GM21737 (cell line): ENCODE results near the gene ZBTB43.
"Not testable (repeated sequence)": the region's sequence is repeated elsewhere in the genome, so short reads cannot be mapped to it uniquely, and the experiment has no call there.

ENCODE experiments used
- ATAC-seq: cut with Tn5 transposase; IDR thresholded peaks from one replicate; pipeline ENCODE4 v1.9.1; 2021; ENCODE audit warnings: mild to moderate bottlenecking, moderate library complexity; ENCODE audit not compliant: unreplicated experiment

Gene ZBTB43

DNA sequence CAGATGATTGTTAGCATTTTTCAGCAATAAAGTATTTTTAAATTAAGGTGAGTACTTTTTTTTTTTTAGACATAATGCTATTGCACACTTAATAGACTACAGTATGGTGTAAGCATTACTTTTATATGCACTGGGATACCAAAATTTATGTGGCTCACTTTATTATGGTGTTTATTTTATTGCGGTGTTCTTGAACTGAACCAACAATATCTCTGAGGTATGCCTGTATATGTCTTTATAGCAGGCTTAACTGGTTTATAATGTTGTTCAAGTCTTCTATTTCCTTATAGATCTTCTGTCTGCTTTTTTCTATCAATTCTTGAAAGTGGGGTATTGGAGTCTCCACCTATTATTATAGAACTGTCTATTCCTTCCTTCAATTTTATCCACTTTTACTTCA is 18.0 kb downstream of the ZBTB43 start:
- no peak for ATAC-seq

DNA sequence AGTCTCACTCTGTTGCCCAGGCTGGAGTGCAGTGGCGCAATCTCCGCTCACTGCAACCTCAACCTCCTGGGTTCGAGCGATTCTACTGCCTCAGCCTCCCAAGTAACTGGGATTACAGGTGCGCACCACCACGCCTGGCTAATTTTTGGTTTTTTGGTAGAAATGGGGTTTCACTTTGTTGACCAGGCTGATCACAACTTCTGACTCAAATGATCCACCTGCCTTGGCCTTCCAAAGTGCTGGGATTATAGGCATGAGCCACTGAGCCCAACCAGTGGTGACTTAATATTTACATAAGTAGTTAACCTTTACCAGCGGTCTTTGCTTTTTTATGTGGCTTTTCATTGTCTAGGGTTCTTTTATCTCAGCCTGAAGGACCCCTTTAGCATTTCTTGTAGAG is 19.2 kb downstream of the ZBTB43 start:
- not testable (repeated sequence) for ATAC-seq

DNA sequence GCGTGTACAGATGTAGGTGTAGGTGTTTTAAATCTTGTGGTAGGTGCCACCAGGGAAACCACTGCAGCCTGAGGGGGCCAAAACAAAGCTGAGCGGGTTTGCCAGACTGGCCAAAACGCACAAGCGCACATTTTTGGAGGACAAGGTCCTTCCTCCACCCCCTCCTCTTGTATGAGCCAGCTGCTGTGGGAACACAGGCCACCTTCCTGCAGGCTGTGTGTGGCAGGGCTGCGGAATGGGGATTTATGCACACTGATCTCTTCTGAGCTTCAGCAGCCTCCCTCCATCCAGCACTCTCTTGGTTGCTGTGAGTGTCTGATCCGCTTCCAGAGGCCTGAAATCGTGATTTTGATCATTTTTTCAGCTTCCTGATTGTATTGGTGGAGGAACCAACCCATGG is 22.4 kb downstream of the ZBTB43 start:
- ATAC-seq = no peak

DNA sequence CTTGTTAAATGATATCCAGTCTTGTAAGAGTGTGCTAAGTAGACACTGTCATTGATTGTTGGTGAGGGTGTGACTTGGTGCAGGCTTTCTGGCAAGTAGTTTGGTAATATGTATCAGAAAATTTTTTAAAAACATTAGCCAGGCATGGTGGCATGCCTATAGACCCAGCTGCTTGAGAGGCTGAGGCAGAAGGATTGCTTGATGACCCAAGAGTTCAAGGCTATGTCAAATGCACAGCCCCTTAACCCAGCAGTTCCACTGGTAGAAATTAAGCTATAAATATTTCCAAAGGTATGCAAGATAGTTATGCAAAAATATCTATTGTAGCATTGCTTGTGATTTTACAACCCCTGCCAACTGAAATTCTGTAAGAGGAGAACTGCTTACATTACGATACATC is 24.2 kb downstream of the ZBTB43 start:
- ATAC-seq = no peak

DNA sequence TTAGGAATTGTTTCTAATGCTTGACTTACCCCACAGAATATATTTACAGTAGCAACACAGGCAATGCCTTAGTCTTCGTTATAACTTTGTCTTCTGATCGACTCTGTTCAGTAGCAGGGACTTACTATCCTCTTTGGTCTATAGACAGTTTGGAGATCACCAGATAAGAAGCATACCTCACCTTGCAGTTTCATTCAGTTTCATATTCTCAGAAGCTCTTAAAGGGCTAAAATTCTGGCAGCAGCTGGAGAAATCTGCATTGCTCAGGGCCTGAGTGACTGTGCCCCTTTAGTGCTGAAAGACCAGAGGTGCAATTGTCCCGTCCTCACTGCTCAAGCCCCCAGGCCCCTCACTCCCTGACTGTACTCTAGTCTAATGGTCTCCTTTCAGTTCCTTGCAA is 26.0 kb downstream of the ZBTB43 start:
- ATAC-seq = no peak

DNA sequence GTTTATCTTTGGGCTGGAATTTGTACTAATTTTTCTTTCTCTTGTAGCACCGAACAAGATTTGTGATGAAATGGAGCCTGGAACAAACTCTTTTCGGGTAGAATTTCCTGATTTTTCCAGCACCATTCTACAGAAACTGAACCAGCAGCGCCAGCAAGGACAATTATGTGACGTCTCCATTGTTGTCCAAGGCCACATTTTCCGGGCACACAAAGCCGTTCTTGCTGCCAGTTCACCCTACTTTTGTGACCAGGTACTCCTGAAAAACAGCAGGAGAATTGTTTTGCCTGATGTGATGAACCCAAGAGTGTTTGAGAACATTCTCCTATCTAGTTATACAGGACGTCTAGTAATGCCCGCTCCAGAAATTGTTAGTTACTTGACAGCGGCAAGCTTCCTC is 27.6 kb downstream of the ZBTB43 start:
- ATAC-seq = no peak

DNA sequence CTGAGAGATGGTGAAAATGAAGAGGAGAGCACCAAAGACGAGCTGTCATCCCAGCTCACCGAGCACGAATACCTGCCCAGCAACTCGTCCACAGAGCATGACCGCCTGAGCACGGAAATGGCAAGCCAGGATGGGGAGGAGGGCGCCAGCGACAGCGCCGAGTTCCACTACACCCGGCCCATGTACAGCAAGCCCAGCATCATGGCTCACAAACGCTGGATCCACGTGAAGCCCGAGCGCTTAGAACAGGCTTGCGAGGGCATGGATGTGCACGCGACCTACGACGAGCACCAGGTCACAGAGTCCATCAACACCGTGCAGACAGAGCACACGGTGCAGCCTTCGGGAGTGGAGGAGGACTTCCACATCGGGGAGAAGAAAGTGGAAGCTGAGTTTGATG is 28.2 kb downstream of the ZBTB43 start:
- ATAC-seq = no peak

DNA sequence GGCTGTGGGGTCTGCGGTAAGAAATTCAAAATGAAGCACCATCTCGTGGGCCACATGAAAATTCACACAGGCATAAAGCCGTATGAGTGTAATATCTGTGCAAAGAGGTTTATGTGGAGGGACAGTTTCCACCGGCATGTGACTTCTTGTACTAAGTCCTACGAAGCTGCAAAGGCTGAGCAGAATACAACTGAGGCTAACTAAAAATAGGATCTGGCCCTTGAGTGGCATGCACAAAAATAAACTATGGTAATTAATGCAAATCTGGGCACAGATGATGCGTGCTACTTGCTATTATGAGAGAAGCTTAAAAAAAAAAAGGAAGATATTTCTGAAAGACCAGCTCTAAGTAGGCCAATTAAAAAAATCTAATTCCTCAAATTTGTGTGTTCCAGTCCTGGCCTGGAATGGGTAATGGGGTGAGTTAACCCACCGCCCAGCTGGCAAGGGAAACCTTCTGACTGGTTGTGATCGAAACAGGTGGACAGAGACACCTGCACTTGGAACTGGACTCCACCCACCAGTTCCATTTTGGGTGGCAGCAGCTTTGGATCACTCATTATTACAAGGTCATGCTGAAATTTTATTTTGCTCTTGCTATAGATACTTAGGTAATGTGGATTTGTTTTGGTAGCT is 29.0 kb downstream of the ZBTB43 start:
- no peak for ATAC-seq

DNA sequence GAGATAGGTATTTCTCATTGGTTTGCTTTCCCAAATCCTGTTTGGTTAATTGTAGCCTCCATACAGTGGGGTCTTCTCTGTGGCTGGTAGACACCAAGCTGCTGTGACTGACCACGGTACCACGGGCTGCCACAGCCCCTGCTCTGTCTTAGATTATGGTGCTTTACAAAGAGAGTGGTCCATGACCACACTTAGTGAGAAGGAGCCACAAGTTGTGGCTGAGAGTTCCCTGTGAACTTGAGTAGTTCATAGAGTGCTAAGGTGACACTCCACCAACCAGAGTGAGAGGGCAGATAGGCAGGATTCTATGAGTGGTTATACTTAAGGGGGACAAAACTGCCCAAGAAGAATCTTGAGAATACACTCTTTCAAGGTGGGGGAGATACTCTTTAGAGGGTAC is 29.8 kb downstream of the ZBTB43 start:
- no peak for ATAC-seq

DNA sequence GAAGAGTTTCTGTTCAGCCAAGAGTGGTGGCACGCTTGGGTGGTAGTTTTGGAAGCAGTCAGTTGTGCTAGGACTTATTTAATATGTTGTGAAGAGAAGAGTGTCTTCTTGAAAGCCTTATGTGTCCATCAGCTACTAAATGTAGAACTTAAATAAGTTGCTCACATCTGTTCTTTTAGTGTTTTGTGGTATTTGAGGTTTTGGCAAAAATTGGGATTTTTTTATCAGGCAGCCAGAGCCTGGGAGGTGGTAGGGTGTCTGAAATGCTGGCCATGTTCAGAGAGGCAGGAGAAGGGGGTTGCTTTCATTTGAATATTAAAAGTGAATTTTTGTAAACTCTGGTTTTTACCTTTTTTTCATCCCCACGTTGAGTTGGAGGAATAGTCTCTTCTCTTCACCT is 31.4 kb downstream of the ZBTB43 start:
- ATAC-seq = no peak

DNA sequence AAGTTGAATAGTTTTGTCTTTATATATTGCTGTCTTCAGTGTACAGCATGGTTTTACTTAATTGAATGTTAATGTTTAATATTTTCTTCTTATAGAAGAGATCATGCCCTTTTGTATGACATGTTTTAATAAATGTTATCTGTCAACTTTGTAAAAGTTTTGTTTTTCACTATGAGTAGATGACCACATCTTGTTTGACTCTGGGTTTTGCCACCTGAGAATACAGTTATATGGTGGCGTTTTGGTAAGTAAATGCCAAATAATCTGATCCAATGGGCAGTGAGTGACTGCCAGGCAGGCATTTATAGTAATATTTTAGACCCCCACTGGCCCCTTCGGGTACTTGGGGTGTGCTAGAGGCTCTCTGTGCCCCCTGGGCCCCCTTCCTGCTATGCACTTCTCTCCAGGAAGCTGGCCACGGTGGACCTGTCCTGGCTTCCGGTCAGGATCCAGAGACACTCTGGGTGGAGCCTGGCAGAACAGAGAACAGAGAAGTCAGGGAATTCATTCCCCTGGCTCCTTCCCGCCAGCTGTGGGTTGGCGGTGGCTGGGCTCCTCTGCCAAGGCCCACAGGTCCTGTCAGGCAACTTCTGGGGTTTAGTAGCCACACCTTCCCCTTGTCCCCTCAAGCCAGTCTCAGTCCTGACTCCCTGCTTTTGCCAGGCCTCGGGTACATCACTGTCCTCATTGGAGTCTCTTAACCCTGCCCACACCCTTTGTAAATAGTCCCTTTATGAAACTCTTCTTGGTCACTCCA is 33.4 kb downstream of the ZBTB43 start:
- ATAC-seq = no peak

DNA sequence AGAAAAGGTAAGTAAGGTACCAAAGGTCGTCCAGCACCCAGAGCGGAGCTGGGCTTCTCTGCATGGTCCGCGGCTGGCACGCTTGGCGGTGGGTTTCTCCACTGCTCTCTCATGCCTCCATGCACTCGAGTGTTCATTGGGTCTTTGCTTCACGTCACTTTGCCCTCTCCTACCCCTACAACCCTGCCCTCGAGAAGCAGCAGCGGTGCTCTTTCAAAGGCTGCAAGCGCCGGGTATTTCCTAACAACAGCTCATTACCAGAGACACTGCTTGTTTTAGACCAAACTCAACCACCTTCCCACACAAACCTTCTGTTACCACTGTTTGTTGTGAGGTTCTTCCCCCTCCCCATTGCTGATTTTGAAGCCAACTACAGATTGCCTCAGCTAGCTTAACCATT is 34.1 kb downstream of the ZBTB43 start:
- no peak for ATAC-seq

DNA sequence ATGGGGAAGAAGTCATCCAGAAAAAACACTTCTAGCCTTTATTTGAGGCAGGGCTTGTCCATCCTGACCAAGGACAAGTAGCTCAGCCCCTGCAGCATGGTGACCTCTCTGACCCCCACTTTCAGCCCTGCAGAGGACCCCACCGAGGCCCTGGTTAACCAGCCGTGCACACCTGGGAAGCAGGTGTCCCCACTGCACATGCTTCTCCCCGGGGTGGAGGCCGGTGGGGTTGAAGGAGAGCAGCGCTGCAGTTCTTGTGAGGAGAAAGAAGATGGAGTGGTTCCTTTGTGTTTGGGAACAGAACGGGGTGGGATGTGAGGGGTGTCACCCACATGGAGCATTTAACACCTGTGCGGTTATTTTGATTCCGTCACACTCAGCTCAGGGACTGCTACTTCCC is 34.5 kb downstream of the ZBTB43 start:
- no peak for ATAC-seq

DNA sequence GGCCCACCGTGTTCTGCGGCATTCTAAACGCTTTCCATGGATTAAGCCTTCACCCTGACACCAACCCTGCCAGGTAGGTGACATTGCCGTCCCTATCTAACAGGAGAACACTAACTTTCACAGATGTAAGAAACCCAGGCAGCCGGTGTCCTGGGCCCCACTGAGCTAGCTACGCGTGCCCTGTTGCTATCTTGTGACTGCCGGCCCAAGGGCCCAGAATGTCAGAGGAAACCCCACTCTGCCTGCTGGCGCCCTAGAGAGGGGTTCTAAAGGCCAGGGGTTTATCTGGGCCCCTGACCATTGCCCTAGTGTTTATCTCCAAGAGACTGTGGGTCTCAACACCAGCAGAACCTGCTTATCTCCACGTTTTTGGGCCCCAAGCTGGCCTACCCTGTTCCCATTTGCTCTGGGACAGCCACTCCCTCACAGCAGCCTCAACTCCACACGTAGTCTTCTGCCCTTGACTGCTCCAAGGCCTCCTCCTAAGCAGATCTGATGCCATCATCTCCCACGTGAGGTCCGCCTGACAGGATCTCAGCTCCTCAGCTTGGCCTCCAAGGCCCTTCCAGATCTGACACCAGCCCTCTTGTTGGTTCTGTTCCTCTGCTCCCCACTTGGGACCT is 37.5 kb downstream of the ZBTB43 start:
- ATAC-seq = no peak

DNA sequence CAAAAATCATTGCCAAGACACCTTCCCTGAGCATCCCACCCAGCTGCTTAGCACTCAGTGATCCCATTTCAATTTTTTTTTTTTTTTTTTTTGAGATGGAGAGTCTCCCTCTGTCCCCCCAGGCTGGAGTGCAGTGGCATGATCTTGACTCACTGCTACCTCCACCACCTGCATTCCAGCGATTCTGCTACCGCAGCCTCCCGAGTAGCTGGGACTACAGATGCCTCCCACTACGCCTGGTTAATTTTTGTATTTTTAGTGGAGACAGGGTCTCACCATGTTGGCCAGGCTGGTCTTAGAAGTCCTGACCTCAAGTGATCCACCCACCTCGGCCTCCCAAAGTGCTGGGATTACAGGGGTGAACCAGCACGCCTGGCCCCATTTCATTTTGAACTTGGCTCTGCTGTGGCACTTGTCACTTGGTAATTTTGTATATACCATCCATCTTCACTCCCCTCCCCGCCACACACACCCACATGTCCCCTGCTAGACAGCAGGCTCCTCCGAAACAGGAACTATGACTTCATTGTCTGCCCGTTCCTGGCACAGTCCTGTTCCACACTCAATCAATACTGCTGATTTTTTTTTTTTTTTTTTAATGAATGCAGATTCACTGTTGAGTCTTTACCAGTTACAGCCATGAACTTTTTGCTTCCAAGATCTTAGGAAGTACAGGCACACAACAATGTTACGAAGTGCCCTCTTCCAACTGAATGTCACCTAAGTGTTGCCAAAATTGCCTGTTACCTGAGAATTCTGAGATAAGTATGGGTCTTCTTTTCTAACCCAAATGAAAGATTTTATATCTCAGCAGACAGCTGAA is 38.3 kb downstream of the ZBTB43 start:
- no peak for ATAC-seq

DNA sequence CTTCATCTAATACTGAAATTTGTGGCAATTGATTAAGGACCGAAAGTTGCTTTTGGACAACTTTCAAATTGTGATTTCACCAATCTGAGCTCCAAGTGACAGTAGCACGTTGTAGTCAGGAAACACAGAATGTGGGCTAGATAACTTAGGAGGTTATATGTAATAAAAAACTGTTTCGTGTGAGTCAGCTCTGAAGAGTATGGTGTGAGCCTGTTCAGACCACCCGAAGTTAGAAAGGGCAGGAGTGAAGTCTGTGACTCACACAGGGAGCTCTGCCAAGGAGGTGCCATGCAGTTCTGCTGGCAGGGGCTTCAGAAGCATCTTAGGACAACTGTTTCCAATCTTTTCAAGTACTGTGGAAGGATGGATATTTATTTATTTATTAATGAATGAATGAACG is 39.2 kb downstream of the ZBTB43 start:
- ATAC-seq = no peak

DNA sequence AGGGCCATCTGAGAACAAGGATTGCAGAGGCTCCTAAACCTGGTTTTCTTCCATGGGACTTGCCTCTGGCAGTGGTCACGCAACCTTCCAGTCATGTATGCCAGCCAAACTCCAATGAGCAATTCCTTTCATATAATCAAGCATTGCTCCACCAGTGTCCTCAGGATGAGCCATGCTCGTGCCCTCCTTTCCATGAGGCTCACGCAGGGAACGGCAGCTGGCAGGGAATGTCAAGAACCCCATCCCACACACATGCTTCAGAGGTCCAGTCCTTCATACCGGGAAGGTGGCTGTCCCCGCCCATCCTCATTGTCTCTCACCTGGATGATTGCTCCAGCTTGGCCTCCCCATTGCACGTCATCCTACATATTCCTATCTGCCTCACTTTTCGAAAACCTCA is 42.2 kb downstream of the ZBTB43 start:
- ATAC-seq = no peak

DNA sequence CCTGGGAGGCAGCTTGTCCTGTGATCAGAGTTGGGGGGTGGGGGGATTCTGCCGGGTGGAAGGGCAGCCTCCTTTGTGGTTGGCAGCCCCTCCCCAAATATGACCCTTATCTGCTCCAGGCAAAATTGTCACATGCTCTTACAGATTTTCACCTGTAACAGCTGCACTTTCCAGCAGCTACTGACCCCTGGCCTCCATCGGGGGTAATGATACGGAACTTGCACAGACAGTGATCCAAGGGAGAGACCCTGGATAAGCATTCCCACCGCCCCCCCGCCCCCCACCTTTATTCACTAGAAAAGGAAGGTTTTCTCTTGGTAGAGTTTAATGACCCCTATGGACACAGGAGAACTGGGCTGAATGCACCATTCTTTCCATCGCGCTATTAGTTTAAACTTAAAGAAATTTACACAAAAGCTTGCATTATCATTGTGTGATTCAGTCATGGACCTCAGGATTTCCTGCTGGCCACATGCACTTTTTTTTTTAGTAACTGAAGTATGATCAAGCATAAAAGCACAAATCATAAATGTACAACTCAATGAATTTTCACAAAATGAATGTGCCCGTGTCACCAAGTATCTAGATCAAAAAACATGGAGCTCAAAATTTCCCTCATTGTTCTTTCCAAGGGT is 44.9 kb downstream of the ZBTB43 start:
- no peak for ATAC-seq

DNA sequence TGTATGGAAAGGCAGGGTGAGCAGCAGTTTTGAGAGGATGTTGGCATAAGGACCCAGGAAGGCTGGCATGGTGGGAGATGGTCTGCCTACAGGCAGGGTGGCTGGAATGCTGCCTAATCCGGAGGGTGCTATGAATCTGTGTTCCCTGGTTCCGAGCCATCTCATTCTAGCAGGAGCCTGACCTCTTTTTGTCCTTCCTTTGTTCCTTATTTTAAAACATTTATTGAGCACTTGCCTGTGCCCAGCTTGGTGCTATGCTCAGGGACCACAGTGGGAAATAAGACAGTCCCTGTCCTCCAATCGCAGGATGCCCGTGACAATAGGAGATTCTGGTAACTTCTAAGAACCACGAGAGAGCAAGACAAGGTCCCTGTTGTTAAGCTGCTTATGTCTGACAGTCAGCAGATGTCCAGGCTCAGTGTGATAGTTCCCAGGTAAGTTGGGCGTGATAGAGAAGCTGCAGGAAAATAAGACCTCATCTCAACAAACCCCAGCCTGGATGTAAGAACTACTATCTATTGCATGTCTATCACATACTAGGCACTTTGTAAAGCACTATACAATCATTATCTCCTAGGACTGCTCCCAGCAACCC is 46.5 kb downstream of the ZBTB43 start:
- no peak for ATAC-seq

DNA sequence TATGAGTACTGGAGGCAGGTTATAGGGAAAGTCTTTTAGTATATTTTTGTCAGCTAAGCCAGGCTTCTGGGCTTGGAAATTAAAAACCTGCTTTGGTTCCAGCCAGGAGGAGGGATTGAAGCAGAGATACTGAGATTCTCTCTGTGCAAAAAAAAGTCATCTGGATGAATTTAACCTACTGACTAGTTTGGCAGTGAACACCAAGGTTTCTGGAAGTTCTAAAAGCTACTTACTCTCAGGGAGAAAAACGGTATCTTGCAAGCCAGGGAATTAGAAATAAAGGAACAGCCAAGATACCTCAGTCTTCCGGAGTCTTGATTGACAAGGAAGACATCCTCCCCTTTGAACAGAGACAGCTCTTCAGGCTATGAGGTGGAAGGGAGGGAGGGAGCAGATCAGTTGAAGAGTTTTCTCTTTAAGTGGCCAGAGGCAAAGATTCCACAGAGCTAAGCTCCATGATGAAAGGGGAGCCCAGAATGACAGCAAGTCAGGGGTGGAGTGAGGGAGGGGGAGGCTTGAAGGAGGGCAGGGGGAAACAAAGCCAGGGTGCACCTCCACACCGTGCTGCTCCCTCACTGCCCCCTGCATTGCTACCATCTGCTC is 47.3 kb downstream of the ZBTB43 start:
- ATAC-seq = no peak
